K562 (cell line): ENCODE measurements around the gene OR1I1.

Experiments used
- BRF1 ChIP-seq: IDR thresholded peaks from 3 replicates; pipeline ENCODE4 v1.6.1; 2011; ENCODE audit warnings: borderline replicate concordance, mild to moderate bottlenecking; ENCODE audit not compliant: insufficient read length; ENCODE audit errors: extremely low read depth
- FOXJ3 ChIP-seq: sonication (generic); formaldehyde crosslinking; IDR thresholded peaks from 2 replicates; pipeline ENCODE4 v1.4.0; 2020; ENCODE audit warnings: mild to moderate bottlenecking, missing genetic modification reagents
- HNRNPK ChIP-seq: fragments of 200-400 bp; formaldehyde crosslinking; IDR thresholded peaks from one replicate; pipeline ENCODE4 v1.6.1; 2018; ENCODE audit warnings: mild to moderate bottlenecking, low read depth, low read length; ENCODE audit not compliant: poor library complexity, severe bottlenecking
- NFE2L1 ChIP-seq: fragments of 450-650 bp; IDR thresholded peaks from 2 replicates; pipeline ENCODE4 v1.6.1; 2016; ENCODE audit warnings: missing genetic modification characterization, low read depth, mild to moderate bottlenecking, missing compliant biosample characterization, moderate library complexity, borderline replicate concordance
- NFIC ChIP-seq: fragments of 450-650 bp; IDR thresholded peaks from 2 replicates; pipeline ENCODE4 v1.6.1; 2017; ENCODE audit warnings: mild to moderate bottlenecking, inconsistent platforms
- NR2F6 ChIP-seq: fragments of 450-650 bp; formaldehyde crosslinking; IDR thresholded peaks from 2 replicates; pipeline ENCODE4 v1.4.0; 2020; ENCODE audit warnings: mild to moderate bottlenecking
- POLR2A ChIP-seq: fragments of 450-650 bp; conservative IDR thresholded peaks from 2 replicates; pipeline ENCODE4 v1.6.1; 2016
- RBM17 ChIP-seq: fragments of 200-400 bp; formaldehyde crosslinking; IDR thresholded peaks from 2 replicates; pipeline ENCODE4 v1.6.1; 2017; ENCODE audit warnings: low read depth, mild to moderate bottlenecking, low read length, borderline replicate concordance
- RFX1 ChIP-seq: fragments of 450-650 bp; IDR thresholded peaks from 2 replicates; pipeline ENCODE4 v1.6.1; 2016; ENCODE audit warnings: mild to moderate bottlenecking, moderate library complexity
- TAF1 ChIP-seq: IDR thresholded peaks from 2 replicates; pipeline ENCODE4 v1.6.1; 2011; ENCODE audit warnings: mild to moderate bottlenecking, low read length, moderate library complexity; ENCODE audit not compliant: insufficient read depth, control insufficient read depth, severe bottlenecking; ENCODE audit errors: extremely low read depth

- no peak for TF ChIP-seq RFX1
- no peak for TF ChIP-seq NR2F6 (CRISPR knock-in tag)
- TF ChIP-seq HNRNPK, result no peak
- TF ChIP-seq RBM17, result no peak
- no peak for TF ChIP-seq TAF1
- no peak for TF ChIP-seq BRF1
- no peak for TF ChIP-seq FOXJ3 (CRISPR knock-in tag)
- no peak for TF ChIP-seq NFE2L1 (tag)
- TF ChIP-seq NFIC, result no peak
- no peak for TF ChIP-seq POLR2A
Measured at GRCh38 chr19:15037586-15037985, 44.4 kb upstream of the OR1I1 start.
